Measurements from ENCODE around the gene C1orf122. TPM values are rescaled to one million over a fixed set of nuclear protein-coding genes. Genes with fewer than 3 reads are reported as not detected.

Gene C1orf122
- total and polyA plus RNA-seq, 10 of the 15 experiments (the other 5 are each of a cell fraction or from before 2014, with no cell fraction given) = 1.6 to 35.8 (median 14.8) TPM

DNA sequence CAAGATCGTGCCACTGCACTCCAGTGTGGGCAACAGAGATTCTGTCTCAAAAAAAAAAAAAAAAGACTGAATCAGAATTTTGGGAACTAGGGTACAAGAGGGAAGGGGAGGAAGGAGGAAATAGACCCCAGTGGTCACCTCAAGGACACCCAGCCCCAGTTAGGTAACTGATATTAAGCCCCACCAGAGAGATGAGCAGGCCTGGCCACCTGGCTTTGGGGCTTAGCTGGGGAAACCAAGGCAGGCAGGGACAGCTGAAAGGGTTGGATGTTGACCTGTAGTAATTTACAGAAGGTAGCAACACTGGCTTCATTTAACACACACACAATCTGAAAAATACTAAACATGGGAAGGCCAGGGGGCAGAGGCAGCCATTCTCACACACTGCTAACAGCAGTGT is 5.2 kb upstream of the C1orf122 start (continued):
- TF ChIP-seq, protein P1, sequence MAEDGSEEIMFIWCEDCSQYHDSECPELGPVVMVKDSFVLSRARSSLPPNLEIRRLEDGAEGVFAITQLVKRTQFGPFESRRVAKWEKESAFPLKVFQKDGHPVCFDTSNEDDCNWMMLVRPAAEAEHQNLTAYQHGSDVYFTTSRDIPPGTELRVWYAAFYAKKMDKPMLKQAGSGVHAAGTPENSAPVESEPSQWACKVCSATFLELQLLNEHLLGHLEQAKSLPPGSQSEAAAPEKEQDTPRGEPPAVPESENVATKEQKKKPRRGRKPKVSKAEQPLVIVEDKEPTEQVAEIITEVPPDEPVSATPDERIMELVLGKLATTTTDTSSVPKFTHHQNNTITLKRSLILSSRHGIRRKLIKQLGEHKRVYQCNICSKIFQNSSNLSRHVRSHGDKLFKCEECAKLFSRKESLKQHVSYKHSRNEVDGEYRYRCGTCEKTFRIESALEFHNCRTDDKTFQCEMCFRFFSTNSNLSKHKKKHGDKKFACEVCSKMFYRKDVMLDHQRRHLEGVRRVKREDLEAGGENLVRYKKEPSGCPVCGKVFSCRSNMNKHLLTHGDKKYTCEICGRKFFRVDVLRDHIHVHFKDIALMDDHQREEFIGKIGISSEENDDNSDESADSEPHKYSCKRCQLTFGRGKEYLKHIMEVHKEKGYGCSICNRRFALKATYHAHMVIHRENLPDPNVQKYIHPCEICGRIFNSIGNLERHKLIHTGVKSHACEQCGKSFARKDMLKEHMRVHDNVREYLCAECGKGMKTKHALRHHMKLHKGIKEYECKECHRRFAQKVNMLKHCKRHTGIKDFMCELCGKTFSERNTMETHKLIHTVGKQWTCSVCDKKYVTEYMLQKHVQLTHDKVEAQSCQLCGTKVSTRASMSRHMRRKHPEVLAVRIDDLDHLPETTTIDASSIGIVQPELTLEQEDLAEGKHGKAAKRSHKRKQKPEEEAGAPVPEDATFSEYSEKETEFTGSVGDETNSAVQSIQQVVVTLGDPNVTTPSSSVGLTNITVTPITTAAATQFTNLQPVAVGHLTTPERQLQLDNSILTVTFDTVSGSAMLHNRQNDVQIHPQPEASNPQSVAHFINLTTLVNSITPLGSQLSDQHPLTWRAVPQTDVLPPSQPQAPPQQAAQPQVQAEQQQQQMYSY (CRISPR knock-in tag; IDR thresholded peaks at IDR 0.05) = no peak
- TF ChIP-seq, protein P2, sequence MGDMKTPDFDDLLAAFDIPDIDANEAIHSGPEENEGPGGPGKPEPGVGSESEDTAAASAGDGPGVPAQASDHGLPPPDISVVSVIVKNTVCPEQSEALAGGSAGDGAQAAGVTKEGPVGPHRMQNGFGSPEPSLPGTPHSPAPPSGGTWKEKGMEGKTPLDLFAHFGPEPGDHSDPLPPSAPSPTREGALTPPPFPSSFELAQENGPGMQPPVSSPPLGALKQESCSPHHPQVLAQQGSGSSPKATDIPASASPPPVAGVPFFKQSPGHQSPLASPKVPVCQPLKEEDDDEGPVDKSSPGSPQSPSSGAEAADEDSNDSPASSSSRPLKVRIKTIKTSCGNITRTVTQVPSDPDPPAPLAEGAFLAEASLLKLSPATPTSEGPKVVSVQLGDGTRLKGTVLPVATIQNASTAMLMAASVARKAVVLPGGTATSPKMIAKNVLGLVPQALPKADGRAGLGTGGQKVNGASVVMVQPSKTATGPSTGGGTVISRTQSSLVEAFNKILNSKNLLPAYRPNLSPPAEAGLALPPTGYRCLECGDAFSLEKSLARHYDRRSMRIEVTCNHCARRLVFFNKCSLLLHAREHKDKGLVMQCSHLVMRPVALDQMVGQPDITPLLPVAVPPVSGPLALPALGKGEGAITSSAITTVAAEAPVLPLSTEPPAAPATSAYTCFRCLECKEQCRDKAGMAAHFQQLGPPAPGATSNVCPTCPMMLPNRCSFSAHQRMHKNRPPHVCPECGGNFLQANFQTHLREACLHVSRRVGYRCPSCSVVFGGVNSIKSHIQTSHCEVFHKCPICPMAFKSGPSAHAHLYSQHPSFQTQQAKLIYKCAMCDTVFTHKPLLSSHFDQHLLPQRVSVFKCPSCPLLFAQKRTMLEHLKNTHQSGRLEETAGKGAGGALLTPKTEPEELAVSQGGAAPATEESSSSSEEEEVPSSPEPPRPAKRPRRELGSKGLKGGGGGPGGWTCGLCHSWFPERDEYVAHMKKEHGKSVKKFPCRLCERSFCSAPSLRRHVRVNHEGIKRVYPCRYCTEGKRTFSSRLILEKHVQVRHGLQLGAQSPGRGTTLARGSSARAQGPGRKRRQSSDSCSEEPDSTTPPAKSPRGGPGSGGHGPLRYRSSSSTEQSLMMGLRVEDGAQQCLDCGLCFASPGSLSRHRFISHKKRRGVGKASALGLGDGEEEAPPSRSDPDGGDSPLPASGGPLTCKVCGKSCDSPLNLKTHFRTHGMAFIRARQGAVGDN (IDR thresholded peaks at IDR 0.05) = no peak
- TF ChIP-seq EED (IDR thresholded peaks at IDR 0.05; ENCODE audit: low read depth) = no peak
- no peak for TF ChIP-seq NR2C1 (IDR thresholded peaks at IDR 0.05)
- no peak for TF ChIP-seq NFYB (IDR thresholded peaks at IDR 0.05; ENCODE audit: insufficient read depth, low read depth, low read length)
- no peak for TF ChIP-seq MXI1 (IDR thresholded peaks at IDR 0.05; ENCODE audit: low read depth, low read length)
- no peak for TF ChIP-seq SP1 (IDR thresholded peaks at IDR 0.05; ENCODE audit: low read depth, low read length)
- TF ChIP-seq CEBPB (IDR thresholded peaks at IDR 0.05; ENCODE audit: borderline replicate concordance in 1 of 2, low read depth in 2 of 2, low read length in 2 of 2) = no peak
- TF ChIP-seq SUZ12 (IDR thresholded peaks at IDR 0.05; ENCODE audit: unreplicated experiment) = no peak
